Adrenal gland (tissue), 12 donors: Measurements from ENCODE around the gene EXTL1. TPM values are rescaled to one million over a fixed set of nuclear protein-coding genes. Genes with fewer than 3 reads are reported as not detected.
A peak's percentile ranks its signal among the peaks of the same experiment; 100 is the strongest.

Experiments used
- DNase-seq, 7 donors: peaks; one replicate each; pipeline ENCODE4 v3.0.0-alpha.2; 2019 to 2020
- H3K27ac ChIP-seq, 5 donors: fragments of 200-600 bp; sonication (generic) in 4 of 5; 1 replicate in 3 of 5; 2 replicates in 2 of 5; pipeline versions ENCODE4 v1.5.1 to v1.8.0; 2016 to 2020; ENCODE audit warnings: mild to moderate bottlenecking in 1 of 5
- H3K27me3 ChIP-seq: fragments of 200-600 bp; 2 replicates; pipeline ENCODE4 v1.8.0; 2021
- H3K36me3 ChIP-seq, 2 donors: fragments of 200-600 bp; replicated peaks in 1 of 2; 1 replicate in 1 of 2; 2 replicates in 1 of 2; pipeline versions ENCODE4 v1.5.1 to v1.8.0; 2018 to 2022
- H3K4me1 ChIP-seq, 2 donors: fragments of 200-600 bp; replicated peaks in 1 of 2; 1 replicate in 1 of 2; 2 replicates in 1 of 2; pipeline versions ENCODE4 v1.5.1 to v1.8.0; 2018 to 2021
- H3K4me3 ChIP-seq, 4 donors: fragments of 200-600 bp; sonication (generic) in 3 of 4; one replicate each; pipeline ENCODE4 v1.5.1; 2016 to 2018
- H3K9me3 ChIP-seq, 3 donors: fragments of 200-600 bp; sonication (generic) in 1 of 3; replicated peaks in 1 of 3; 1 replicate in 2 of 3; 2 replicates in 1 of 3; pipeline versions ENCODE4 v1.5.1 to v1.8.0; 2016 to 2021
- POLR2A ChIP-seq, 2 donors: fragments of 450-650 bp; IDR thresholded peaks; one replicate each; pipeline ENCODE4 v1.6.1; 2017; ENCODE audit warnings: antibody characterized with exemption in 2 of 2, mild to moderate bottlenecking in 2 of 2, moderate library complexity in 1 of 2
- WGBS, 4 donors: extraction: QIAGEN DNeasy Blood & Tissue Kit in 2 of 4; methylation state at CpG; one replicate each; pipeline versions ENCODE4 v1.1.5 to v1.1.7; 2013 to 2017; 5-methylcytosine and 5-hydroxymethylcytosine counted together
- intact Hi-C, 2 donors: fragments of 100-400 bp; cut with DNase I; formaldehyde crosslinking; loops; one replicate each; pipeline versions ENCODE4 v1.14.1 to v1.15.0; 2022 to 2023
- polyA plus RNA-seq, 3 donors: library from polyadenylated mRNA; stranded (reverse); fragments of 200-250 nt in 2 of 3; fragments of 350-450 nt in 1 of 3; fragmentation: Illumina TruSeq in 1 of 3; extraction: RNeasy Lipid Tissue Mini Kit (QIAGEN cat#74804) in 1 of 3; gene quantifications; one replicate each; pipeline ENCODE4 v1.2.3, GENCODE V29; 2013 to 2014
- total RNA-seq, 9 donors: library from RNA; depleted of rRNA in 4 of 9; stranded (reverse); fragments of >200 nt in 4 of 9; fragments of 120-200 nt in 1 of 9; fragmentation: NEBNext Ultra II Directional in 1 of 9; extraction: Animal tissue kit (Norgen Biotek cat#: 25700) in 1 of 9; gene quantifications; one replicate each; pipeline versions ENCODE4 v1.1.0 to v1.2.4, GENCODE V29; 2013 to 2023
- TF ChIP-seq, protein P1 (sequence below), 6 experiments: fragments of 450-650 bp in 4 of 6; fragments of 200-600 bp in 2 of 6; sonication (generic) in 1 of 6; IDR thresholded peaks; 1 replicate in 5 of 6; 2 replicates in 1 of 6; pipeline versions ENCODE4 v1.5.1 to v1.8.0; 2016 to 2021; ENCODE audit warnings: antibody characterized with exemption in 6 of 6, mild to moderate bottlenecking in 2 of 6, moderate library complexity in 1 of 6
- donor health status: healthy with polysubstance abuse.
- donor health status: Bipolar disorder and iron deficiency.
- donor health status: DM: yes; HTN: yes; CAD: no.
- donor health status: DM: no; HTN: no; CAD: no.
- donor health status: DM: no; HTN: no; CAD: no.
- donor health status: DM: yes; HTN: yes; CAD: no.

EXTL1 gene
- total and polyA plus RNA-seq, 12 donors: 0.31 to 6.5 (median 1.9) TPM

DNA sequence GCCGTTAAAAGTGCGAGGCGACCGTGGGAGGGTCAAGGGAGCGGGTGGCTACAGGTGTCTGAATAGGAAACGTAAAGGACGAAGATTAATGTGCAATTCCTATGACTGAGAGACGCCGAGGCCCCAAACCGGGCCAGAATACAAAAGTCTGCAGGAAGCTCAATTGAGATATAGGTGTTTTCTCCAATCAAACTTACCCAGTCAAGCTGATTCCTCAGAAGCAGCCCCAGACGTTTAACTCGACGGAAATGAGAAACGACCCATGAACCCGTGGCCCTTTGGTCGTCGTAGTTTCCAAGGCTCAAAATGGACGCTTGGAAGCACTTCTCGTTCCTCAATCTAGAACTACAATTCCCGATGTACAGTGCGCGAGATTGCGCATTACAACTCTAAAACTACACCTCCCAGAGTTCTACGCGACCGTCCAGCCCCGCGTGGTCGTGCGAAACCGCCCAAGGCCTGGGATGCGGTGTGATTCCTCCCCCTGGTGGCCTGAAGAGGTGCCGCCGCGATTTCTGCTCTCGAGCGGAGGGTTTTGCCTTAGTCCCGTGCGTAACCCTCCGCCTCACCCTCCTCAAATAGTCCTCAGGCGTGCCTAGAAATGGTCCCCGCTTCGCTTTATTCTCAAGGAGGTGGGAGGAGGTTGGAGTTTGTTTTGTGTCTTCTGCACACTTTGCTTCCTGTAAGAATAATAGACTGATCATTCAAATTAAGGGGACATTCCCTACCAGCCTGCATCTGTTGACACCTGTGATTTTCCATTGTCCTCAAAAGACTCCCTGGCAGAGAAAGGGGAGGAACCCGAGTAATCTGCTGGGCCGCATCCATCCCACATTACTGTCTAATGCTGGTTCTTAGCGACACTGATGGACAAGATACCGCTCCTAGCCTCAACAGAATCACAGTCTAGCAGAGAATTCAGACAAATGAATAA is 23.5 kb upstream of the EXTL1 start, which contains the start of gene PAFAH2:
TSS of gene PAFAH2 (minus strand) at position 236 of the 934 bp plus-strand sequence. CDS start 7,247 bp downstream, outside the sequence.
- Histone ChIP-seq H3K36me3 (no peaks in the 10 kb centered on the region), H3K27ac (peak within 1 kb of the TSS; percentile 80 to 94 (median 90)), H3K4me3 (peak within 1 kb of the TSS in 3 of 4 donors; percentile 2 to 69 (median 32)), H3K9me3 (no peaks in the 10 kb centered on the region), H3K4me1 (peaks cover 11 to 19% of the 10 kb centered on the region in 2 donors), H3K27me3 (no peaks in the 10 kb centered on the region)
- TF ChIP-seq, protein P1, sequence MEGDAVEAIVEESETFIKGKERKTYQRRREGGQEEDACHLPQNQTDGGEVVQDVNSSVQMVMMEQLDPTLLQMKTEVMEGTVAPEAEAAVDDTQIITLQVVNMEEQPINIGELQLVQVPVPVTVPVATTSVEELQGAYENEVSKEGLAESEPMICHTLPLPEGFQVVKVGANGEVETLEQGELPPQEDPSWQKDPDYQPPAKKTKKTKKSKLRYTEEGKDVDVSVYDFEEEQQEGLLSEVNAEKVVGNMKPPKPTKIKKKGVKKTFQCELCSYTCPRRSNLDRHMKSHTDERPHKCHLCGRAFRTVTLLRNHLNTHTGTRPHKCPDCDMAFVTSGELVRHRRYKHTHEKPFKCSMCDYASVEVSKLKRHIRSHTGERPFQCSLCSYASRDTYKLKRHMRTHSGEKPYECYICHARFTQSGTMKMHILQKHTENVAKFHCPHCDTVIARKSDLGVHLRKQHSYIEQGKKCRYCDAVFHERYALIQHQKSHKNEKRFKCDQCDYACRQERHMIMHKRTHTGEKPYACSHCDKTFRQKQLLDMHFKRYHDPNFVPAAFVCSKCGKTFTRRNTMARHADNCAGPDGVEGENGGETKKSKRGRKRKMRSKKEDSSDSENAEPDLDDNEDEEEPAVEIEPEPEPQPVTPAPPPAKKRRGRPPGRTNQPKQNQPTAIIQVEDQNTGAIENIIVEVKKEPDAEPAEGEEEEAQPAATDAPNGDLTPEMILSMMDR (IDR thresholded peaks at IDR 0.05): peak; percentile 87 to 100 (median 100)
- TF ChIP-seq POLR2A (IDR thresholded peaks at IDR 0.05): peak in 1 of 2 donors; percentile 63
- 1 to 2% (median 1%) methylated on average over 30 to 47 of the region's 47 CpGs for WGBS, 4 donors
- intact Hi-C loops: loop anchor here (2.0 to 10.0 kb wide), 3 partner anchors 101 to 173 kb away; no protein-coding TSS in a partner anchor
- peak; percentile 96 to 99 (median 98) for DNase-seq

DNA sequence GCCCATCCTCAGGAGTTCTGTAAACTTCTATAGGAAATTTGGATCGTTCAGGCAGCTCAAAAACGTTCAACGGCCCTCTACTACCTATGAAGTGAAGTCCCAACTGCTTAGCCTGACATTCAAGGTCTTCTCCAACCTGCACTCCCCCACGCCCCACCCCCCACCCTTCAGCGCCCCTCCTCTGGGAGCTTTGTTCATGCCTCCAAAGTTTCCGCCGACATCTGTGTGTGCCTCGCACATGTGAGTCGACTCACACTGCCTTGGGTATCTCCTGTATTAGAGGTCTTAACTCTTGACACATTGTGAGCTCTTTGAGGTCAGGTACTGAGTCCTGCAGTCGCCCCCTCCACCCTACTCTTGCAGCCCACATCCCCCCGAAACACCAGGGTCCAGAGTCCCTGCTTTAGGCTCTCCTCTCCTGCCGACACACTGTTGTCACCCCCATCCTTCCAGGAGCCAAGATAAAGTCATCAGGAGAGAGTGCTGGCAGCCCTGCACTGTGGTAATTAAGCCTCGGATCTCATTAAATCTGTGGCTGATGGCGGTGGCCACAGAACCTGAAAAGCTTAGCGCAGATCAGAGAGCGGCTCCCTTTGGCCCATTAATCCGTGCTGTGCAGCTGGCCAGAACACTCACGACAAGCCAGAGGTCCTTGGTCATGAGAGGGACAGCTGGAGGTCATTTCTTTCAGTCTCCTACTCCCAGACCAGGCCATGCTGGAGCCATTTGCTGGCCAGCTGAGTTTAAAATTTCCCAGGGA is 22.4 kb upstream of the EXTL1 start:
- Histone ChIP-seq H3K27me3 (no peaks in the 10 kb centered on the region), H3K4me3 (no peak overlapping the region), H3K27ac (peak overlapping the region in 1 of 5 donors; percentile 69), H3K36me3 (no peaks in the 10 kb centered on the region), H3K9me3 (no peaks in the 10 kb centered on the region), H3K4me1 (peaks cover 11 to 19% of the 10 kb centered on the region in 2 donors)
- 75 to 81% (median 79%) methylated on average over 15 to 18 of the region's 18 CpGs for WGBS, 4 donors
- TF ChIP-seq, protein P1 (IDR thresholded peaks at IDR 0.05): no peak
- no peak for TF ChIP-seq POLR2A (IDR thresholded peaks at IDR 0.05)
- DNase-seq: peak in 1 of 7 donors; percentile 17
- intact Hi-C loops: loop anchor here (2.0 to 10.0 kb wide), 3 partner anchors 102 to 174 kb away; no protein-coding TSS in a partner anchor

DNA sequence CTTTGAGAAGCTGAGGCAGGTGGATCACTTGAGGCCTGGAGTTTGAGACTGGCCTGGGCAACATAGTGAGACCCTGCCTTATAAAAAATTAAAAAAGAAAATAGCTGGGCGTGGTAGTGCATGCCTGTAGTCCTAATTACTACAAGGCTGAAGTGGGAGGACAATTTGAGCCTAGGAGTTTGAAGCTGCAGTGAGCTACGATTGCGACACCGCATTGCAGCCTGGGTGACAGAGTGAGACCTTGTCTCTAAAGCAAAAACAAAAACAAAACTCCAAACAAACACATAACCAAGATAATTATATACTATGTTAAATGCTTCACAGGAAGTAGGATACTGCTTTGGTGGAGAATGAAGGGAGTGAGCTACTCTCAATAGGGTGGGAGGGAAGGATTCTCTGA is 18.3 kb upstream of the EXTL1 start:
- no peak for DNase-seq
- H3K27ac ChIP-seq: no peak overlapping the region

More for the DNA sequence above, 18.3 kb upstream of the EXTL1 start:
- no peaks in the 10 kb centered on the region for H3K9me3 ChIP-seq
- no peak overlapping the region for H3K4me3 ChIP-seq
- WGBS, 4 donors: 81 to 90% (median 85%) methylated on average over 4 of the region's 4 CpGs
- TF ChIP-seq, protein P1 (IDR thresholded peaks at IDR 0.05): no peak
- TF ChIP-seq POLR2A (IDR thresholded peaks at IDR 0.05): no peak
- no peaks in the 10 kb centered on the region for H3K27me3 ChIP-seq
- intact Hi-C loops: no loop called here
- no peaks in the 10 kb centered on the region for H3K36me3 ChIP-seq
- peaks cover 0 to 6% of the 10 kb centered on the region in 2 donors for H3K4me1 ChIP-seq
